IMR-90 (cell line): ENCODE data around the gene RNF31. TPM values are rescaled to one million over a fixed set of nuclear protein-coding genes. Genes with fewer than 3 reads are reported as not detected.

Experiments
- ATAC-seq: fragments of 200-7000 bp; cut with Tn5 transposase; 2 replicates; pipeline ENCODE4 v1.9.1; 2020; ENCODE audit warnings: low read depth, mild to moderate bottlenecking, moderate library complexity
- BruUV-seq: library from RNA; stranded (reverse); fragments of 400-500 nt; replicated peaks from 2 replicates; lab custom pipeline; 2021; lab: Mats Ljungman, UMichigan
- CTCF ChIA-PET: fragments of 300-600 bp; formaldehyde crosslinking; extraction: SDS; loops from one replicate; lab custom pipeline; 2021; ENCODE audit warnings: antibody characterized with exemption; lab: Yijun Ruan, JAX
- POLR2A ChIA-PET: fragments of 300-600 bp; sonication (Branson Sonifier 250); formaldehyde crosslinking; loops from one replicate; lab custom pipeline; 2022; ENCODE audit warnings: antibody characterized with exemption; ENCODE audit not compliant: unreplicated experiment; lab: Charles Lee
- DNase-seq: peaks from one replicate; pipeline ENCODE4 v3.0.0; 2013
- H2AFZ ChIP-seq: replicated peaks from 2 replicates; pipeline ENCODE3; 2013; ENCODE audit warnings: low read length, mild to moderate bottlenecking; ENCODE audit not compliant: poor library complexity
- H2AK5ac ChIP-seq: 2 replicates; pipeline ENCODE4 v1.6.1; 2013; ENCODE audit warnings: low read depth, low read length, inconsistent platforms
- H2AK9ac ChIP-seq: replicated peaks from 2 replicates; pipeline ENCODE3; 2013; ENCODE audit warnings: mild to moderate bottlenecking, low read depth, low read length, moderate library complexity; ENCODE audit not compliant: poor library complexity
- H2BK120ac ChIP-seq: 2 replicates; pipeline ENCODE4 v1.6.1; 2013; ENCODE audit warnings: low read depth, low read length, inconsistent platforms
- H2BK15ac ChIP-seq: 3 replicates; pipeline ENCODE4 v1.6.1; 2013; ENCODE audit warnings: low read depth, low read length, inconsistent platforms
- H2BK20ac ChIP-seq: 2 replicates; pipeline ENCODE4 v1.6.1; 2013; ENCODE audit warnings: low read depth, mild to moderate bottlenecking, inconsistent platforms, low read length, moderate library complexity
- H2BK5ac ChIP-seq: 2 replicates; pipeline ENCODE4 v1.6.1; 2013; ENCODE audit warnings: mild to moderate bottlenecking, low read depth, low read length, inconsistent platforms; ENCODE audit not compliant: poor library complexity, severe bottlenecking
- H3K14ac ChIP-seq: replicated peaks from 2 replicates; pipeline ENCODE4 v1.6.1; 2013; ENCODE audit warnings: low read depth, low read length, inconsistent platforms
- H3K18ac ChIP-seq: 2 replicates; pipeline ENCODE4 v1.6.1; 2013; ENCODE audit warnings: low read depth, low read length, control low read depth
- H3K23ac ChIP-seq: 2 replicates; pipeline ENCODE4 v1.6.1; 2013; ENCODE audit warnings: low read depth, low read length, inconsistent platforms
- H3K27ac ChIP-seq: 2 replicates; pipeline ENCODE4 v1.5.1; 2013; ENCODE audit warnings: mild to moderate bottlenecking, control low read depth, low read length; ENCODE audit not compliant: insufficient read depth
- H3K27me3 ChIP-seq: 2 replicates; pipeline ENCODE4 v1.6.1; 2013; ENCODE audit warnings: low read length; ENCODE audit not compliant: control insufficient read depth, insufficient read depth
- H3K36me3 ChIP-seq: 2 replicates; pipeline ENCODE4 v1.6.1; 2013; ENCODE audit warnings: low read length, mixed read lengths; ENCODE audit not compliant: control insufficient read depth, insufficient read depth
- H3K4ac ChIP-seq: 2 replicates; pipeline ENCODE4 v1.6.1; 2013; ENCODE audit warnings: low read depth, low read length, inconsistent platforms
- H3K4me1 ChIP-seq: 2 replicates; pipeline ENCODE4 v1.6.1; 2013; ENCODE audit warnings: low read length, mixed read lengths; ENCODE audit not compliant: control insufficient read depth, insufficient read depth
- H3K4me2 ChIP-seq: 2 replicates; pipeline ENCODE4 v1.6.1; 2013; ENCODE audit warnings: low read depth, mild to moderate bottlenecking, control low read depth, low read length, moderate library complexity
- H3K4me3 ChIP-seq: 2 replicates; pipeline ENCODE4 v1.5.1; 2013; ENCODE audit warnings: low read depth, mild to moderate bottlenecking, control low read depth, low read length, moderate library complexity; ENCODE audit not compliant: insufficient read depth
- H3K56ac ChIP-seq: 2 replicates; pipeline ENCODE4 v1.6.1; 2013; ENCODE audit warnings: low read length, inconsistent platforms; ENCODE audit not compliant: insufficient read depth; ENCODE audit errors: extremely low read depth
- H3K79me1 ChIP-seq, 2 experiments: 2 replicates each; pipeline ENCODE4 v1.6.1; 2013; ENCODE audit warnings: low read length in 2 of 2, inconsistent platforms in 1 of 2, low read depth in 1 of 2
- H3K9ac ChIP-seq: 2 replicates; pipeline ENCODE4 v1.6.1; 2013; ENCODE audit warnings: low read depth, low read length, control low read depth
- H3K9me1 ChIP-seq: 2 replicates; pipeline ENCODE4 v1.6.1; 2013; ENCODE audit warnings: low read length, inconsistent platforms; ENCODE audit not compliant: insufficient read depth
- H3K9me3 ChIP-seq: 2 replicates; pipeline ENCODE4 v1.6.1; 2013; ENCODE audit warnings: low read length; ENCODE audit not compliant: control insufficient read depth, insufficient read depth
- H4K20me1 ChIP-seq: 2 replicates; pipeline ENCODE4 v1.6.1; 2013; ENCODE audit warnings: low read length, inconsistent platforms; ENCODE audit not compliant: insufficient read depth
- H4K5ac ChIP-seq: 2 replicates; pipeline ENCODE4 v1.6.1; 2013; ENCODE audit warnings: mild to moderate bottlenecking, low read depth, low read length, control low read depth
- H4K8ac ChIP-seq, 2 experiments: 2 replicates each; pipeline ENCODE4 v1.6.1; 2013; ENCODE audit warnings: low read depth in 2 of 2, low read length in 2 of 2, control low read depth in 1 of 2, inconsistent platforms in 1 of 2
- H4K91ac ChIP-seq: 2 replicates; pipeline ENCODE4 v1.6.1; 2013; ENCODE audit warnings: low read depth, low read length, inconsistent platforms; ENCODE audit not compliant: insufficient read depth
- CEBPB ChIP-seq: IDR thresholded peaks from 2 replicates; pipeline ENCODE4 v1.6.1; 2012; ENCODE audit warnings: low read depth, low read length, improper control_type of control experiment
- CTCF ChIP-seq: conservative IDR thresholded peaks from 2 replicates; pipeline ENCODE4 v1.5.1; 2012; ENCODE audit warnings: mild to moderate bottlenecking, low read depth, low read length, improper control_type of control experiment
- ELK1 ChIP-seq: fragments of 150-350 bp; IDR thresholded peaks from 2 replicates; pipeline ENCODE4 v1.6.1; 2016; ENCODE audit warnings: low read depth, mild to moderate bottlenecking, low read length, moderate library complexity, borderline replicate concordance
- MAZ ChIP-seq: IDR thresholded peaks from 2 replicates; pipeline ENCODE4 v1.6.1; 2012; ENCODE audit warnings: low read depth, mild to moderate bottlenecking, low read length, improper control_type of control experiment, moderate library complexity, borderline replicate concordance
- MXI1 ChIP-seq: IDR thresholded peaks from 2 replicates; pipeline ENCODE4 v1.6.1; 2012; ENCODE audit warnings: low read depth, mild to moderate bottlenecking, low read length, moderate library complexity, borderline replicate concordance
- RAD21 ChIP-seq: IDR thresholded peaks from 2 replicates; pipeline ENCODE4 v1.6.1; 2012; ENCODE audit warnings: low read length, improper control_type of control experiment
- RCOR1 ChIP-seq: IDR thresholded peaks from 2 replicates; pipeline ENCODE4 v1.6.1; 2012; ENCODE audit warnings: mild to moderate bottlenecking, low read length, improper control_type of control experiment; ENCODE audit not compliant: insufficient replicate concordance
- WGBS, 2 experiments: methylation state at CpG; one replicate each; pipeline versions ENCODE4 v1.1.5 to v1.1.7; 2013; ENCODE audit warnings: missing lambda C conversion rate in 2 of 2; ENCODE audit not compliant: insufficient read length in 1 of 2; ENCODE audit errors: extremely low coverage in 2 of 2; 5-methylcytosine and 5-hydroxymethylcytosine counted together
- dilution Hi-C: fragments of 300-500 bp; cut with HindIII; formaldehyde crosslinking; loops from one replicate; pipeline ENCODE4 v1.14.3; 2018; ENCODE audit warnings: low sequenced_read_pairs; ENCODE audit not compliant: unreplicated experiment
- in situ Hi-C: fragments of 300-500 bp; cut with MboI; formaldehyde crosslinking; loops from 3 replicates; pipeline ENCODE4 v1.14.3; 2019; ENCODE audit warnings: low sequenced_read_pairs, inconsistent platforms, mixed read lengths
- intact Hi-C: fragments of 100-400 bp; cut with micrococcal nuclease; formaldehyde crosslinking; loops from 2 replicates; pipeline ENCODE4 v1.10.0; 2022
- polyA plus RNA-seq, 3 experiments: library from polyadenylated mRNA; depleted of rRNA; stranded (reverse); fragments of >200 nt; gene quantifications; 2 replicates each; pipeline ENCODE4 v1.2.3, GENCODE V29; 2012; ENCODE audit warnings: low replicate concordance in 1 of 3
- total RNA-seq: library from RNA; depleted of rRNA; stranded (reverse); fragments of >200 nt; gene quantifications from 2 replicates; pipeline ENCODE4 v1.2.3, GENCODE V29; 2012

Gene RNF31
- total and polyA plus RNA-seq, 2 of the 4 experiments (the other 2 are of a cell fraction), result 31.6 to 37.5 TPM

GRCh38 chr14:24127673-24128072, 19.6 kb upstream of the RNF31 start:
- Histone ChIP-seq H3K14ac (no peak overlapping the region), H3K27me3 (no peaks in the 10 kb centered on the region), H4K91ac (no peak overlapping the region), H3K9ac (no peak overlapping the region), H3K36me3 (peaks cover 5% of the 10 kb centered on the region), H2AK5ac (no peak overlapping the region), H3K4me2 (no peak overlapping the region), H3K9me1 (no peaks in the 10 kb centered on the region), H3K4me3 (no peak overlapping the region), H3K27ac (no peak overlapping the region), H4K20me1 (no peaks in the 10 kb centered on the region), H3K4me1 (no peaks in the 10 kb centered on the region), H3K56ac (no peak overlapping the region), H2AK9ac (no peak overlapping the region), H2BK5ac (no peak overlapping the region), H2BK120ac (no peak overlapping the region), H2AFZ (no peak overlapping the region), H2BK20ac (no peak overlapping the region), H3K18ac (no peak overlapping the region), H3K4ac (no peak overlapping the region), H2BK15ac (no peak overlapping the region), H3K9me3 (no peaks in the 10 kb centered on the region), H4K8ac (no peak overlapping the region), H4K5ac (no peak overlapping the region), H3K23ac (no peak overlapping the region), H3K79me1 (no peaks in the 10 kb centered on the region)
- WGBS, 2 experiments, result no CpG with 5 or more reads among the region's 2 CpGs
- TF ChIP-seq CEBPB (no peak), MAZ (no peak), ELK1 (no peak), RCOR1 (no peak), CTCF (no peak), MXI1 (no peak), RAD21 (no peak)
- POLR2A ChIA-PET, result no interaction called here
- CTCF ChIA-PET, result no interaction called here
- in situ Hi-C loops (loop anchor here (25.0 kb wide), 2 partner anchors 815 to 1040 kb away; partner anchors contain the start of genes ACIN1, BCL2L2, C14orf119 and PABPN1), intact Hi-C loops (no loop called here), dilution Hi-C loops (no loop called here)
- ATAC-seq, result no peak
- BruUV-seq, result no TSS peak
- no peak for DNase-seq
